RWPE2 (cell line): ENCODE measurements around the gene EXOSC7.

Source experiments
- ATAC-seq: fragments of 200-7000 bp; cut with Tn5 transposase; 3 replicates; pipeline ENCODE4 v1.9.1; 2021; ENCODE audit warnings: low read depth
- DNase-seq: peaks from one replicate; pipeline ENCODE4 v3.0.0-alpha.2; 2020; ENCODE audit warnings: low spot score
- H3K27ac ChIP-seq: fragments of 450-650 bp; 2 replicates; pipeline ENCODE4 v1.5.1; 2017; ENCODE audit warnings: mild to moderate bottlenecking; ENCODE audit not compliant: poor library complexity, severe bottlenecking
- H3K27me3 ChIP-seq: fragments of 250-450 bp; sonication (Bioruptor Pico); 2 replicates; pipeline ENCODE4 v1.5.1; 2021; ENCODE audit warnings: mild to moderate bottlenecking, moderate library complexity; ENCODE audit not compliant: insufficient read depth, poor library complexity, severe bottlenecking
- H3K36me3 ChIP-seq: fragments of 250-450 bp; sonication (Bioruptor Pico); 2 replicates; pipeline ENCODE4 v1.5.1; 2020; ENCODE audit warnings: low read depth, mild to moderate bottlenecking, moderate library complexity
- H3K4me1 ChIP-seq: fragments of 250-450 bp; sonication (Bioruptor Pico); 2 replicates; pipeline ENCODE4 v1.5.1; 2021; ENCODE audit warnings: mild to moderate bottlenecking, moderate library complexity; ENCODE audit not compliant: insufficient read depth, poor library complexity, severe bottlenecking
- H3K4me3 ChIP-seq: fragments of 250-450 bp; sonication (Bioruptor Pico); 2 replicates; pipeline ENCODE4 v1.5.1; 2021; ENCODE audit warnings: mild to moderate bottlenecking, moderate library complexity; ENCODE audit not compliant: severe bottlenecking
- H3K9me3 ChIP-seq: fragments of 250-450 bp; sonication (Bioruptor Pico); 2 replicates; pipeline ENCODE4 v1.5.1; 2021; ENCODE audit warnings: mild to moderate bottlenecking, moderate library complexity; ENCODE audit not compliant: severe bottlenecking
- TF ChIP-seq, protein P1 (sequence below): fragments of 450-650 bp; IDR thresholded peaks from one replicate; pipeline ENCODE4 v1.5.1; 2017; ENCODE audit warnings: mild to moderate bottlenecking, moderate library complexity; ENCODE audit not compliant: poor library complexity, severe bottlenecking

Gene EXOSC7

DNA sequence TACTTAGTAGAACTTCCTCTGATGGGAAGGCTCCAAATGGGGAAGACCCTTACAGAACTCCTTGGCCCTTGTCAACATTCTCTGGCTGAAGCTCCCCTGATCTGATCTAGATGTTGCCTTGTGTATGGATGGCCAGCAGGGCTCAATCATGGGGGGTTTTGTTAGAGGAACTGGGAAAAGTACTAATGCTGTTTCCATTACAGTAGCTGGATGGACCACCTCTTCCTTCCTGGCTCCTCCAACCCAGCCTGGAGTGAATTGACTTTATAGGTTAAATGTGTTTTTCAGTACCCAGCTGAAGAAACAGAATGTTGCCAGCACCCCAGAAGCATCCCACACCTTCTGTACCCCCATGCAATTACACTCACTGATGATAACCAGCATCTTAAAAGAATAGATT is 27.4 kb downstream of the EXOSC7 start:
- ATAC-seq, result no peak
- peaks cover 84% of the 10 kb centered on the region for H3K36me3 ChIP-seq

GRCh38 chr3:45003859-45004258 is 27.8 kb downstream of the EXOSC7 start:
- peaks cover 84% of the 10 kb centered on the region for H3K36me3 ChIP-seq
- H3K9me3 ChIP-seq, result no peaks in the 10 kb centered on the region
- ATAC-seq, result no peak
- H3K27me3 ChIP-seq, result no peaks in the 10 kb centered on the region
- no peak overlapping the region for H3K4me3 ChIP-seq
- H3K4me1 ChIP-seq, result no peaks in the 10 kb centered on the region
- H3K27ac ChIP-seq, result no peak overlapping the region
- TF ChIP-seq, protein P1, sequence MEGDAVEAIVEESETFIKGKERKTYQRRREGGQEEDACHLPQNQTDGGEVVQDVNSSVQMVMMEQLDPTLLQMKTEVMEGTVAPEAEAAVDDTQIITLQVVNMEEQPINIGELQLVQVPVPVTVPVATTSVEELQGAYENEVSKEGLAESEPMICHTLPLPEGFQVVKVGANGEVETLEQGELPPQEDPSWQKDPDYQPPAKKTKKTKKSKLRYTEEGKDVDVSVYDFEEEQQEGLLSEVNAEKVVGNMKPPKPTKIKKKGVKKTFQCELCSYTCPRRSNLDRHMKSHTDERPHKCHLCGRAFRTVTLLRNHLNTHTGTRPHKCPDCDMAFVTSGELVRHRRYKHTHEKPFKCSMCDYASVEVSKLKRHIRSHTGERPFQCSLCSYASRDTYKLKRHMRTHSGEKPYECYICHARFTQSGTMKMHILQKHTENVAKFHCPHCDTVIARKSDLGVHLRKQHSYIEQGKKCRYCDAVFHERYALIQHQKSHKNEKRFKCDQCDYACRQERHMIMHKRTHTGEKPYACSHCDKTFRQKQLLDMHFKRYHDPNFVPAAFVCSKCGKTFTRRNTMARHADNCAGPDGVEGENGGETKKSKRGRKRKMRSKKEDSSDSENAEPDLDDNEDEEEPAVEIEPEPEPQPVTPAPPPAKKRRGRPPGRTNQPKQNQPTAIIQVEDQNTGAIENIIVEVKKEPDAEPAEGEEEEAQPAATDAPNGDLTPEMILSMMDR, result no peak
- DNase-seq, result no peak

More for the DNA sequence above, 27.4 kb downstream of the EXOSC7 start:
- Histone ChIP-seq H3K9me3 (no peaks in the 10 kb centered on the region), H3K4me3 (no peak overlapping the region), H3K27me3 (no peaks in the 10 kb centered on the region), H3K4me1 (no peaks in the 10 kb centered on the region), H3K27ac (no peak overlapping the region)
- DNase-seq, result no peak
- TF ChIP-seq, protein P1, result no peak

DNA sequence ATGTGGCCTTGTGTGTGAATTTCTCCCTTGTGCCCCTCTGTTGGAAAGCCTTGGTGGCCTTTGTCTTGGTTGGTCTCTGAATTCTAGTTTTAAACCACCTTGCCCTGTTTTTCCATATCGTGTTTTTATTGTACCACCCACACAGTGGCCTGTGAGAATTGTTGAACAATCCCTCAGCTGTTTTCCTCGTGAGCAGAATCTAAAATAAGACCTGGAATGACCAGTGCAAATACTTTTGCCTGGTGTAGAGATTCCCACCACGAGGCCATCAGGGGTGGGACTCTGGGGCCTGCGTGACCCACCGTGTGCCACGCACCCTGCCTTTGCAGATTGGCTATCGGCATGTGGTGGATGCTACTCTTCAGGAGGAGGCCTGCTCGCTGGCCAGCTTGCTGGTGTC is 31.0 kb downstream of the EXOSC7 start:
- no peaks in the 10 kb centered on the region for H3K27me3 ChIP-seq
- TF ChIP-seq, protein P1, result no peak
- DNase-seq (no peak), ATAC-seq (no peak)
- peaks cover 72% of the 10 kb centered on the region for H3K36me3 ChIP-seq
- no peak overlapping the region for H3K4me3 ChIP-seq
- H3K27ac ChIP-seq, result no peak overlapping the region
- H3K4me1 ChIP-seq, result no peaks in the 10 kb centered on the region
- no peaks in the 10 kb centered on the region for H3K9me3 ChIP-seq

DNA sequence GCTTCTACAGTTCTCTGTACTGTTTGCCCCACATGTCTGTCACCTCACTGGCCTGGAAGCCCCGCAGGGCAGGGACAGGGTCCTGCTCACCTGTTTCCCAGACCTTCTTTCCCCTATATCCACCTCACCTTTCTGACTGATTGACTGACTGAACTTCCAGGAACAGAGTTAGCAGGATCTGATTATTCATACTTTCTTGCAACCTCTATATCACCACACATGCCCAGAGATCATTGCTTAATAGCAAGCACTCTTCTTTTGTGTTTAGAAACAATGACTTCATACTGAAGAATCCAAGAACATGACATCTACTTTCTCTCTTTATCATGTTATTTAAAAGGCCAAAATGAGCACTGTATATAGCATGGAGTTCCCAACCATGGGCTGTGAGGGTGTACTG is 32.1 kb downstream of the EXOSC7 start:
- no peaks in the 10 kb centered on the region for H3K4me1 ChIP-seq
- no peak overlapping the region for H3K4me3 ChIP-seq
- TF ChIP-seq, protein P1, result no peak
- no peaks in the 10 kb centered on the region for H3K27me3 ChIP-seq
- no peaks in the 10 kb centered on the region for H3K9me3 ChIP-seq
- H3K36me3 ChIP-seq, result peaks cover 71% of the 10 kb centered on the region
- no peak overlapping the region for H3K27ac ChIP-seq
- DNase-seq, result no peak
- peak; percentile 37; the same call in 2 of the 3 replicates for ATAC-seq

- Histone ChIP-seq H3K4me1 (no peaks in the 10 kb centered on the region), H3K9me3 (no peaks in the 10 kb centered on the region), H3K27me3 (no peaks in the 10 kb centered on the region), H3K36me3 (peaks cover 62% of the 10 kb centered on the region), H3K4me3 (no peak overlapping the region), H3K27ac (no peak overlapping the region)
- ATAC-seq (no peak), DNase-seq (no peak)
- TF ChIP-seq, protein P1, result no peak
Observed at GRCh38 chr3:45009868-45010267, 33.8 kb downstream of the EXOSC7 start.
